ENCODE results near the gene SLX4IP.

Gene SLX4IP

GRCh38 chr20:10523443-10523842, 88.3 kb downstream of the SLX4IP start:
- Histone ChIP-seq H3K27ac (ENCODE audit: low read depth, low read length) (no peak overlapping the region; the same call in 1 of the 2 replicates), H3K27me3 (ENCODE audit: insufficient read depth, low read length) (no peaks in the 10 kb centered on the region), H3K4me1 (ENCODE audit: insufficient read depth, low read length) (peaks cover 46% of the 10 kb centered on the region), H3K4me3 (ENCODE audit: low read length) (no peak overlapping the region), H3K9me3 (ENCODE audit: insufficient read depth, low read depth, low read length) (no peaks in the 10 kb centered on the region), H3K9ac (ENCODE audit: low read depth, low read length) (no peak overlapping the region), H3K36me3 (ENCODE audit: insufficient read depth, low read length) (no peaks in the 10 kb centered on the region)
- 94% methylated on average over 4 of the region's 5 CpGs for WGBS

DNA sequence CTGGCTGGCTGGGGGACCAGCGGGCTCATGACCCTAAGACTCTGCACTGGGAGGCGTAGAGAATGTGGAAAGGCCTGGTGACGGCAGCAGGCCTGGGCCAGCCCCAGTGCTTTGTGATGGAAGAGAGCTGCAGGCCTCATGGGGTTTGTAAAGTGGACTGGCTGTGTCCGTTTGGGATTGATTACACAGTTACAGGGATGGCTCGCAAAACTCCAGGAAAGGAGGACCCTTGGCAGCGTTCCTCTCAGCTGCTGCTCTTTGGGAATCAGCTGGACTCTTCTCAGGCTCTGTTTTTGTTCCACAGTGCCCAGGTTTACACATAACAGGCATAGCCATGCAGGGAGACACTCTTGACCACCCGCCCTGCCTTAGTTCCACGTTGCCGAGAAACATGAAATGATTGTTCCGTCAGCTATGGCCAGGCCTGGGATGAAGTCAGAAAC, 89.0 kb downstream of the SLX4IP start:
- 46% methylated on average over 10 of the region's 10 CpGs for WGBS
- peak overlapping the region; percentile 57 for H3K27ac ChIP-seq (ENCODE audit: low read depth, low read length)
- no peaks in the 10 kb centered on the region for H3K27me3 ChIP-seq (ENCODE audit: insufficient read depth, low read length)
- H3K4me1 ChIP-seq (ENCODE audit: insufficient read depth, low read length) = peaks cover 46% of the 10 kb centered on the region
- H3K9me3 ChIP-seq (ENCODE audit: insufficient read depth, low read depth, low read length) = no peaks in the 10 kb centered on the region
- no peak overlapping the region; the same call in 1 of the 2 replicates for H3K9ac ChIP-seq (ENCODE audit: low read depth, low read length)
- no peak overlapping the region for H3K4me3 ChIP-seq (ENCODE audit: low read length)
- no peaks in the 10 kb centered on the region for H3K36me3 ChIP-seq (ENCODE audit: insufficient read depth, low read length)

- H3K36me3 ChIP-seq (ENCODE audit: insufficient read depth, low read length) = no peaks in the 10 kb centered on the region
- WGBS = 86% methylated on average over 4 of the region's 4 CpGs
- no peak overlapping the region for H3K9ac ChIP-seq (ENCODE audit: low read depth, low read length)
- H3K4me3 ChIP-seq (ENCODE audit: low read length) = no peak overlapping the region
- no peaks in the 10 kb centered on the region for H3K27me3 ChIP-seq (ENCODE audit: insufficient read depth, low read length)
- H3K4me1 ChIP-seq (ENCODE audit: insufficient read depth, low read length) = peaks cover 46% of the 10 kb centered on the region
- H3K9me3 ChIP-seq (ENCODE audit: insufficient read depth, low read depth, low read length) = no peaks in the 10 kb centered on the region
- H3K27ac ChIP-seq (ENCODE audit: low read depth, low read length) = no peak overlapping the region
Measured at GRCh38 chr20:10524643-10525042, 89.5 kb downstream of the SLX4IP start.

DNA sequence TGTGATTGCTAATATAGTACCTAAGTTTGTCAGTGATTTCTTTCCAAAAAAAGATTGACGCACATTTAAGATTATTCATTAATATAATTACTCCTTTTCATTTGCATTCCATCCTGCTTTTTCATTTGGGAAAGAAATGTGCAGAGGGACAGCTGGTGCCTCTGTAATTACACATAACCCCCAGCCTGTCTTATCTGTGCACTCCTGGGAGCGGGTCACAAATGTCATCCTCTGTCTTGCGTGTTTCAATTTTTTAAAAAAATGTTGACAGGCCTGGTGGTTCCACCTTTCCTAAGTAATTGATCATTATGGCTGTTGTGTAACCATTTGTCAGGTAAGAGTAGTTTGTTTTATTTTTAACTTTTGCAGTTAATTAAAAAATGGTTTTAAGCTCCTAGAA, 92.7 kb downstream of the SLX4IP start:
- Histone ChIP-seq H3K9me3 (ENCODE audit: insufficient read depth, low read depth, low read length) (no peaks in the 10 kb centered on the region), H3K27me3 (ENCODE audit: insufficient read depth, low read length) (no peaks in the 10 kb centered on the region), H3K4me3 (ENCODE audit: low read length) (no peak overlapping the region), H3K9ac (ENCODE audit: low read depth, low read length) (no peak overlapping the region), H3K27ac (ENCODE audit: low read depth, low read length) (no peak overlapping the region), H3K4me1 (ENCODE audit: insufficient read depth, low read length) (peaks cover 25% of the 10 kb centered on the region), H3K36me3 (ENCODE audit: insufficient read depth, low read length) (no peaks in the 10 kb centered on the region)
- 90% methylated on average over 2 of the region's 3 CpGs for WGBS

DNA sequence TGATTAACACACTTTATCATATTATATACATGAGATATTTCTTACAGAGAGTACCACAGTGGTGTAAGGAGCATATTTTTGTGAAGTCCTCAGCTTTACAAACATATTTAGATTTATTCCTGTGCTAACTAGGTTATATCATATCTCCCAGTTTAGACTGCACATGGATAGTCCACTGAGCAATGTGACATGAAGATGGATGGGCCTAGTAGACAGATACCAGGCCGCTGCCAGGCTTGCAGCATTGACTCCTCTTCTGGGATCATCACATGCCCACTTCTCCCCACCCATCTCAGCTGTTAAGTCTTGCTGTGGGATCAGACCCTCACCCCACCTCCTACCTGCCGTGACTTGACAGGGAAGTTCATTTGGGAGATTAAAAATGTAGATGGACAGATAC, 95.8 kb downstream of the SLX4IP start:
- Histone ChIP-seq H3K9ac (ENCODE audit: low read depth, low read length) (no peak overlapping the region), H3K27ac (ENCODE audit: low read depth, low read length) (no peak overlapping the region), H3K27me3 (ENCODE audit: insufficient read depth, low read length) (no peaks in the 10 kb centered on the region), H3K36me3 (ENCODE audit: insufficient read depth, low read length) (no peaks in the 10 kb centered on the region), H3K4me1 (ENCODE audit: insufficient read depth, low read length) (peaks cover 4% of the 10 kb centered on the region), H3K4me3 (ENCODE audit: low read length) (no peak overlapping the region), H3K9me3 (ENCODE audit: insufficient read depth, low read depth, low read length) (no peaks in the 10 kb centered on the region)
- WGBS = 100% methylated on average over 2 of the region's 2 CpGs

DNA sequence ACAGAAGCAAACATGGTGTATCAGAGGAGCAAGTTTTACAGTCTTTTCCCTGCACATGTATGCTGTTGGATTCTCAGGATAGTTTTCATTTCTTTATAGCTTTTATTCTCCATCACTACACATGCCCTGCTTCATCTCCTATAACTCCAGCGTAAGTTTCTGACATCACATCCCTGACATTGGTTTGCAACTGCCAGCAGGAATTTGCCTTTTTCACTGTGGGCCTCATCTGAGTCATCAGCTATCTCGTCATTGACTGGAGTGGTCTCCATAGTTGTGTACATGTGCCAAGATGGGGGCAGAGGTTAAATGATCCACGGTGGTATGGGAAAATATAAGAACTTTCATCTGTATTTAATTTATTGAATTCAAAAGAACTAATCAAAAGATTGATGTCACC, 96.7 kb downstream of the SLX4IP start:
- Histone ChIP-seq H3K27ac (ENCODE audit: low read depth, low read length) (no peak overlapping the region), H3K27me3 (ENCODE audit: insufficient read depth, low read length) (no peaks in the 10 kb centered on the region), H3K4me1 (ENCODE audit: insufficient read depth, low read length) (no peaks in the 10 kb centered on the region), H3K4me3 (ENCODE audit: low read length) (no peak overlapping the region), H3K9ac (ENCODE audit: low read depth, low read length) (no peak overlapping the region), H3K36me3 (ENCODE audit: insufficient read depth, low read length) (no peaks in the 10 kb centered on the region), H3K9me3 (ENCODE audit: insufficient read depth, low read depth, low read length) (no peaks in the 10 kb centered on the region)
- WGBS = 91% methylated on average over 2 of the region's 3 CpGs

DNA sequence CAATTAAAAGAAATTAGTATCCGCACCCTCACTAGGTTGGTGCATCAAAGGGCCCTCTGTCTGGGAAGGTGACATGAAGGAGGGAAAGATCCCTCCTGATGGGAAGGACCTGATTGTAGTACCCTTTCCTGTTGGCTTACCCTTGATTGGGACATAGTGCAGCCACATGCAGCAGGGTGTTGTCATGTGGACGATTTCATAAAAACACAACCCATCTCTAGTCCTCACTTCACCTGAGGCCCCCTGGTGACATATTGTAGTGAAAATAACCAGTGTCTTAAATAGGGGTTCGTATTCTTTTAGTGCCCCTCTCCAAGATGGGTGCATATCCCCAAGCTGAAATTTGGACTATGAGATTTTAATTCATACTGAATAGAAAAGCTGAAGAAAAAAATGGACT, 97.3 kb downstream of the SLX4IP start:
- Histone ChIP-seq H3K9me3 (ENCODE audit: insufficient read depth, low read depth, low read length) (no peaks in the 10 kb centered on the region), H3K27ac (ENCODE audit: low read depth, low read length) (no peak overlapping the region), H3K4me1 (ENCODE audit: insufficient read depth, low read length) (no peaks in the 10 kb centered on the region; the same call in 1 of the 2 replicates), H3K9ac (ENCODE audit: low read depth, low read length) (no peak overlapping the region), H3K27me3 (ENCODE audit: insufficient read depth, low read length) (no peaks in the 10 kb centered on the region), H3K36me3 (ENCODE audit: insufficient read depth, low read length) (no peaks in the 10 kb centered on the region), H3K4me3 (ENCODE audit: low read length) (no peak overlapping the region)
- WGBS = 98% methylated on average over 3 of the region's 3 CpGs

DNA sequence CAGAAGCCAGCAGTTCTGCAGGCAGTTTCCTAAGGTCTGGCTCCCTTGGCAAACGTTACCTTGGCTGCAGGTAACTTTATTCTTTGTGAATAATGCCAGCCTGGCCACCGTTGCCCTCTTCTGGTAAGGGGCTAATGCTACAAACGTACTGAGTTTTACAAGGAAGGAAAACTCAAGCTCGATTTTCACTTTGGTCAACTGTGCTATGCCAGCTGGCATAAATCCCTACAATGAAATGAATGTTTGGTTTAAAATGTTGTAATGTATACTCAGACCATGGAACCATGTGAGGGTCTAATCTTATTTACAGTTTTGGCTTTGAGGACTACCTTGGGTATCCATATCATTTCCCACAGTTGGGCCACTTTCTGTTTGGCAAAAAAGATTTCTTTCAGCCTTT, 101.4 kb downstream of the SLX4IP start:
- H3K36me3 ChIP-seq (ENCODE audit: insufficient read depth, low read length) = no peaks in the 10 kb centered on the region
- H3K9ac ChIP-seq (ENCODE audit: low read depth, low read length) = no peak overlapping the region
- no peak overlapping the region for H3K4me3 ChIP-seq (ENCODE audit: low read length)
- no peaks in the 10 kb centered on the region for H3K27me3 ChIP-seq (ENCODE audit: insufficient read depth, low read length)
- H3K4me1 ChIP-seq (ENCODE audit: insufficient read depth, low read length) = peaks cover 25% of the 10 kb centered on the region
- H3K27ac ChIP-seq (ENCODE audit: low read depth, low read length) = no peak overlapping the region
- 51% methylated on average over 4 of the region's 4 CpGs for WGBS
- no peaks in the 10 kb centered on the region for H3K9me3 ChIP-seq (ENCODE audit: insufficient read depth, low read depth, low read length)

GRCh38 chr20:10537850-10538480, 102.9 kb downstream of the SLX4IP start:
- 97% methylated on average over 2 of the region's 2 CpGs for WGBS
- no peak overlapping the region for H3K27ac ChIP-seq (ENCODE audit: low read depth, low read length)
- no peak overlapping the region for H3K4me3 ChIP-seq (ENCODE audit: low read length)
- no peaks in the 10 kb centered on the region for H3K27me3 ChIP-seq (ENCODE audit: insufficient read depth, low read length)
- H3K4me1 ChIP-seq (ENCODE audit: insufficient read depth, low read length) = peaks cover 25% of the 10 kb centered on the region
- H3K9ac ChIP-seq (ENCODE audit: low read depth, low read length) = no peak overlapping the region
- no peaks in the 10 kb centered on the region for H3K36me3 ChIP-seq (ENCODE audit: insufficient read depth, low read length)
- no peaks in the 10 kb centered on the region for H3K9me3 ChIP-seq (ENCODE audit: insufficient read depth, low read depth, low read length)

DNA sequence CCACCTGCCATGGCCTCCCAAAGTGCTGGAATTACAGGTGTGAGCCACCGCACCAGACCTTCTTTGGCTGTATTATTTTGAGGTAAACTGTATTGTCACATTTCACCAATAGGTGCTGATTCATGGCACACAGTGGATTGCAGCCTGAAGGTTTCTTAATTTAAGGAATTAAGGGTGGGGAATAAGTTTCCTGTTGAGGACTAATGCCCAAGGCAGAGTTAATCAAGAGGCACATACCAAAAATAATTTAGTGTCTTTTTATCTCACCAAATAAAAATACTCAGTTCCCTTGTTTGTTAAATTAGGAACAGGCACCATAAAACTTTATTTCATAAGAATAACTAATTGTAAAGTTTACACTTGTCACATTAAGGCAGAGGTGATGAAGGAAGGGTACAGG, 103.7 kb downstream of the SLX4IP start:
- Histone ChIP-seq H3K27me3 (ENCODE audit: insufficient read depth, low read length) (no peaks in the 10 kb centered on the region), H3K4me1 (ENCODE audit: insufficient read depth, low read length) (peaks cover 25% of the 10 kb centered on the region), H3K36me3 (ENCODE audit: insufficient read depth, low read length) (no peaks in the 10 kb centered on the region), H3K4me3 (ENCODE audit: low read length) (no peak overlapping the region), H3K9ac (ENCODE audit: low read depth, low read length) (no peak overlapping the region), H3K9me3 (ENCODE audit: insufficient read depth, low read depth, low read length) (no peaks in the 10 kb centered on the region), H3K27ac (ENCODE audit: low read depth, low read length) (no peak overlapping the region)
- WGBS = 0% methylated on average over 1 of the region's 1 CpG

GRCh38 chr20:10539818-10540553, 104.9 kb downstream of the SLX4IP start:
- no peak overlapping the region for H3K9ac ChIP-seq (ENCODE audit: low read depth, low read length)
- WGBS = 84% methylated on average over 7 of the region's 7 CpGs

More at GRCh38 chr20:10539818-10540553, 104.9 kb downstream of the SLX4IP start:
- Histone ChIP-seq H3K27ac (ENCODE audit: low read depth, low read length) (no peak overlapping the region), H3K27me3 (ENCODE audit: insufficient read depth, low read length) (no peaks in the 10 kb centered on the region), H3K36me3 (ENCODE audit: insufficient read depth, low read length) (no peaks in the 10 kb centered on the region), H3K4me1 (ENCODE audit: insufficient read depth, low read length) (peaks cover 25% of the 10 kb centered on the region), H3K4me3 (ENCODE audit: low read length) (no peak overlapping the region), H3K9me3 (ENCODE audit: insufficient read depth, low read depth, low read length) (no peaks in the 10 kb centered on the region)

Measured in HUES64 (cell line).